ENCODE data around the gene HACE1. TPM values are rescaled to one million over a fixed set of nuclear protein-coding genes. Genes with fewer than 3 reads are reported as not detected.

The HACE1 gene
- total RNA-seq, 1 experiment from 2014 or later, result 13.0 TPM

- Histone ChIP-seq H3K27me3 (ENCODE audit: control insufficient read depth, insufficient read depth, low read length) (no peaks in the 10 kb centered on the region), H3K9me3 (ENCODE audit: control insufficient read depth, insufficient read depth, low read depth, low read length) (no peaks in the 10 kb centered on the region), H3K4me3 (ENCODE audit: low read depth in 2 of 2, low read length in 2 of 2) (no peak overlapping the region), H3K27ac (ENCODE audit: low read length) (no peak overlapping the region), H3K36me3 (ENCODE audit: control insufficient read depth, insufficient read depth, low read length) (peaks cover 2% of the 10 kb centered on the region; the same call in 1 of the 2 replicates), H3K4me1 (ENCODE audit: control insufficient read depth, insufficient read depth, low read length) (peaks cover 5% of the 10 kb centered on the region; the same call in 1 of the 2 replicates)
- in situ Hi-C loops (cut with HindIII; ENCODE audit: low pct_unique_long_range_greater_than_20kb, low sequenced_read_pairs), result no loop called here
- intact Hi-C loops (cut with micrococcal nuclease; ENCODE audit: unreplicated experiment), result no loop called here
- TF ChIP-seq TCF7L2 (IDR thresholded peaks at IDR 0.05; ENCODE audit: low read depth, low read length), result no peak
- no peak for TF ChIP-seq REST (IDR thresholded peaks at IDR 0.05; ENCODE audit: insufficient read depth in 1 of 2, low read depth in 2 of 2, low read length in 1 of 2)
- TF ChIP-seq CTCF (IDR thresholded peaks at IDR 0.05), result no peak
- TF ChIP-seq SIN3A (IDR thresholded peaks at IDR 0.05; ENCODE audit: borderline replicate concordance, insufficient read depth, low read depth, low read length), result no peak
- no peak for TF ChIP-seq POLR2AphosphoS5 (IDR thresholded peaks at IDR 0.05; ENCODE audit: low read depth, low read length)
- POLR2A ChIA-PET, result no interaction called here
- no peak for DNase-seq (ENCODE audit: low read depth, low spot score)
- CTCF ChIA-PET, result no interaction called here
- ATAC-seq, result no peak
- no TSS peak for BruUV-seq (replicated peaks)
These were observed 74.8 kb downstream of the HACE1 start for GRCh38 chr6:104784884-104785283.

GRCh38 chr6:104771258-104771832, 88.4 kb downstream of the HACE1 start:
- no peaks in the 10 kb centered on the region for H3K9me3 ChIP-seq (ENCODE audit: control insufficient read depth, insufficient read depth, low read depth, low read length)
- no peak overlapping the region for H3K4me3 ChIP-seq (ENCODE audit: low read depth in 2 of 2, low read length in 2 of 2)
- H3K4me1 ChIP-seq (ENCODE audit: control insufficient read depth, insufficient read depth, low read length), result no peaks in the 10 kb centered on the region
- BruUV-seq (replicated peaks), result no TSS peak
- no peak overlapping the region for H3K27ac ChIP-seq (ENCODE audit: low read length)
- peak; percentile 86 for ATAC-seq
- no peaks in the 10 kb centered on the region for H3K27me3 ChIP-seq (ENCODE audit: control insufficient read depth, insufficient read depth, low read length)
- intact Hi-C loops (cut with micrococcal nuclease; ENCODE audit: unreplicated experiment), result loop anchor here (1.0 to 10.0 kb wide), 3 partner anchors 88 to 245 kb away; no protein-coding TSS in a partner anchor
- DNase-seq (ENCODE audit: low read depth, low spot score), result peak; percentile 13
- peak; percentile 59; the same call in 1 of the 2 replicates for TF ChIP-seq CTCF (IDR thresholded peaks at IDR 0.05)
- no peak for TF ChIP-seq SIN3A (IDR thresholded peaks at IDR 0.05; ENCODE audit: borderline replicate concordance, insufficient read depth, low read depth, low read length)
- no peaks in the 10 kb centered on the region; the same call in 1 of the 2 replicates for H3K36me3 ChIP-seq (ENCODE audit: control insufficient read depth, insufficient read depth, low read length)
- CTCF ChIA-PET, result no interaction called here
- POLR2A ChIA-PET, result no interaction called here
- in situ Hi-C loops (cut with HindIII; ENCODE audit: low pct_unique_long_range_greater_than_20kb, low sequenced_read_pairs), result no loop called here
